ENCODE measurements around the gene HAUS8. TPM values are rescaled to one million over a fixed set of nuclear protein-coding genes. Genes with fewer than 3 reads are reported as not detected.
"Not testable (repeated sequence)": the region's sequence is repeated elsewhere in the genome, so short reads cannot be mapped to it uniquely, and the experiment has no call there.

Gene HAUS8
- total and polyA plus RNA-seq, 10 donors: 7.7 to 24.5 (median 14.6) TPM

GRCh38 chr19:17025991-17026658 lies 49.1 kb downstream of the HAUS8 start:
- DNase-seq: no peak
- TF ChIP-seq POLR2AphosphoS5 (IDR thresholded peaks at IDR 0.05) (no peak), CTCF (IDR thresholded peaks at IDR 0.05 in 8 of 11, conservative IDR thresholded peaks at IDR 0.05 in 3 of 11) (no peak), POLR2A (IDR thresholded peaks at IDR 0.05) (no peak)
- WGBS, 5 donors: 1 to 4% (median 2%) methylated on average over 13 to 40 of the region's 40 CpGs
- Histone ChIP-seq H3K27me3 (replicated peaks in 1 of 7) (peaks cover 0 to 71% (median 36%) of the 10 kb centered on the region in 7 donors), H3K27ac (no peak overlapping the region), H3K4me3 (peak overlapping the region in 7 of 8 donors; percentile 3 to 63 (median 21)), H3K36me3 (no peaks in the 10 kb centered on the region), H3K4me1 (peaks cover 4 to 35% (median 9%) of the 10 kb centered on the region in 6 donors), H3K9me3 (peaks cover 2 to 30% (median 20%) of the 10 kb centered on the region in 8 donors)
- intact Hi-C loops (cut with DNase I; ENCODE audit: low total_unique reads): no loop called here

GRCh38 chr19:17025361-17025760 lies 49.9 kb downstream of the HAUS8 start:
- peaks cover 4 to 35% (median 10%) of the 10 kb centered on the region in 6 donors for H3K4me1 ChIP-seq
- H3K9me3 ChIP-seq: peaks cover 2 to 35% (median 20%) of the 10 kb centered on the region in 8 donors
- 76 to 92% (median 88%) methylated on average over 6 of the region's 6 CpGs for WGBS, 5 donors
- peaks cover 0 to 69% (median 36%) of the 10 kb centered on the region in 7 donors for H3K27me3 ChIP-seq (replicated peaks in 1 of 7)
- intact Hi-C loops (cut with DNase I; ENCODE audit: low total_unique reads): no loop called here
- no peak for DNase-seq
- TF ChIP-seq CTCF (IDR thresholded peaks at IDR 0.05 in 8 of 11, conservative IDR thresholded peaks at IDR 0.05 in 3 of 11) (no peak), POLR2A (IDR thresholded peaks at IDR 0.05) (no peak), POLR2AphosphoS5 (IDR thresholded peaks at IDR 0.05) (no peak)
- no peak overlapping the region for H3K4me3 ChIP-seq
- no peak overlapping the region for H3K27ac ChIP-seq
- no peaks in the 10 kb centered on the region for H3K36me3 ChIP-seq

- H3K4me3 ChIP-seq; intact Hi-C loops (cut with DNase I; ENCODE audit: low total_unique reads); H3K27ac ChIP-seq; DNase-seq; H3K36me3 ChIP-seq: not testable (repeated sequence)
- H3K27me3 ChIP-seq (replicated peaks in 1 of 7): peaks cover 0 to 65% (median 36%) of the 10 kb centered on the region in 7 donors
- WGBS, 5 donors: 81 to 91% (median 88%) methylated on average over 8 of the region's 8 CpGs
- peaks cover 4 to 35% (median 12%) of the 10 kb centered on the region in 6 donors for H3K4me1 ChIP-seq
- H3K9me3 ChIP-seq: peaks cover 2 to 35% (median 20%) of the 10 kb centered on the region in 8 donors
Observed at GRCh38 chr19:17024941-17025340, 50.3 kb downstream of the HAUS8 start.

- TF ChIP-seq CTCF (IDR thresholded peaks at IDR 0.05 in 8 of 11, conservative IDR thresholded peaks at IDR 0.05 in 3 of 11) (no peak), POLR2AphosphoS5 (IDR thresholded peaks at IDR 0.05) (no peak), POLR2A (IDR thresholded peaks at IDR 0.05) (no peak)
- 83 to 96% (median 89%) methylated on average over 3 of the region's 3 CpGs for WGBS, 5 donors
- peaks cover 0 to 54% (median 36%) of the 10 kb centered on the region in 7 donors for H3K27me3 ChIP-seq (replicated peaks in 1 of 7)
- H3K36me3 ChIP-seq: no peaks in the 10 kb centered on the region
- DNase-seq: no peak
- peaks cover 4 to 35% (median 12%) of the 10 kb centered on the region in 6 donors for H3K4me1 ChIP-seq
- peaks cover 2 to 35% (median 20%) of the 10 kb centered on the region in 8 donors for H3K9me3 ChIP-seq
- intact Hi-C loops (cut with DNase I; ENCODE audit: low total_unique reads): no loop called here
- no peak overlapping the region for H3K4me3 ChIP-seq
- no peak overlapping the region for H3K27ac ChIP-seq
Observed at GRCh38 chr19:17023805-17024204, 51.4 kb downstream of the HAUS8 start.
